Activated T-helper 9 cell treated with anti-CD3 and anti-CD28 coated beads, Interleukin-2, amount 50 U/mL, for 16 hours (primary cell): ENCODE measurements around the gene RPH3AL.
"Not testable (repeated sequence)": the region's sequence is repeated elsewhere in the genome, so short reads cannot be mapped to it uniquely, and the experiment has no call there.

ENCODE experiments used
- DNase-seq: peaks from one replicate; pipeline ENCODE4 v3.0.0-alpha.2; 2020; ENCODE audit warnings: low read depth

Gene RPH3AL

DNA sequence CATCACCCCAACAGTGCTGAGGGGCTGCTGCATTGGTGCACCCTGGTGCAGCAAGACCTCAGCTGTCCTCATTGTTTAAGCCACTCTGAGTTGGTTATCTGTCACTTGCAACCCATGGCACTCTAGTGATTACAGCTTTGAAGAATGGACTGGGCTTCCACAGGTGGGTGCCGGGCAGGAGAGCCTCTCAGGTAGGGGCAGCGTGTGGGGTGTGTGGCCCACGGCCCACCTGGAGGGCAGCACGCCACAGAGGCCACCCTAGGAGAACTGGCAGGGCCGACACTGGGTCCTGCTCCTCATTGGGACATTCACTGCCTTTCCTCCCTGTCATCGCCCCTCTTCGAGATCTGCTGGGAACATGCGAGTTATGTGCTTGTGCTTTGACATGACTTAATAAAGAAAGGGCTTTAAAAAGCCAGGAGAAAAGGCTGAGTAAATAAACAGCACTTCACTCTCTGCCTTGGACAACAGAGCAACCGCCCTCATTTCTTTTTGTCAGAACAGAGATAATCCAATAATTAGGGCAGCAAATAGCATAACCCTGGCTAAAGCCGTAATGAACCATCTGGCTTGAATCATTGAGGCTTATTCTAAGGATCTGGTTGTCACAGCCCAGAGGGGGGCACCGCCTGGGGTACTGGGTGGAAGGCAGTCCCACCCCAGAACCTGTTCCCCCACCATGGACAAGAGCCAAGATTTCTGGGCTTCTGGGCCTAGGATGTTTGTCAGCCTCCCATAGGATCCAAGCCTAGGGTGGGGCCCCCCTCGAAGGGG is 174.1 kb downstream of the RPH3AL start:
- DNase-seq = no peak

DNA sequence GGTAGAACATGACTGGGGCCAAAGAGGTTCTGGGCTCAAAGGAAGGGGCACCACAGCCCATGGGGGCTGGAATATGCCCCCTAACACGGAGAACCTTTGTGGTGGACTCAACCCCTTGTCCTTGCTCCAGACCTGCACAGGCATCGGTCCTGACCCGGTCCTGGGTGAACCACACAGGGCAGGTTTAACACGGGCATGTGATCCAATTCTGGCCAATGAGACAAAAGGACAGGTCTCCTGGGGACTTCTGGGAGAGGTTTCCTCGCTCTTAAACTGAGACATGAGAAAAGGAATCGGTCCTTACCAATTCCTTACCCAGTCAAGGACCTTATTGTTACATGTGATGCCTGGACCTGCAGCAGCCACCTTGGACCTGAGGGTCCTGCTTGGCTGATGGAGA is 174.8 kb downstream of the RPH3AL start:
- DNase-seq = no peak

DNA sequence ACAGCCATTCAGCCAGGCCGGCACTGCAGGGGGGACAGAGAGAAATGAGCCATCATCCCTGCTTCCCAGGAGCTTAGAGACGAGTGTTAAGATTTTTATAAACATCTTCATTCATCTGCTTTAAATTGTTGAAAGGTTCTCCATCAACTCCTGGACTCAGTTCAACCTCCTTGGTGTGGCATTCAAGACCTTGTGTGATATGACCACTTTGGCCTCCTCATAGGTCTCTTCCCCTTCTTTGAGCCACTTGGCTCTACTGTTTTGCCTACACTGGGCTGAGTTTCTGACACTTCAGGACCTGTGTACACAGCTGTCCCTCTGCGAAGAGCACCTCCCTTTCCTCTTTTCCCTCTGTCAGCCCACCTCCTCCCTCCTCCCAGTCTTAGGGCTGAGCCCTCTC is 175.5 kb downstream of the RPH3AL start:
- DNase-seq = no peak

DNA sequence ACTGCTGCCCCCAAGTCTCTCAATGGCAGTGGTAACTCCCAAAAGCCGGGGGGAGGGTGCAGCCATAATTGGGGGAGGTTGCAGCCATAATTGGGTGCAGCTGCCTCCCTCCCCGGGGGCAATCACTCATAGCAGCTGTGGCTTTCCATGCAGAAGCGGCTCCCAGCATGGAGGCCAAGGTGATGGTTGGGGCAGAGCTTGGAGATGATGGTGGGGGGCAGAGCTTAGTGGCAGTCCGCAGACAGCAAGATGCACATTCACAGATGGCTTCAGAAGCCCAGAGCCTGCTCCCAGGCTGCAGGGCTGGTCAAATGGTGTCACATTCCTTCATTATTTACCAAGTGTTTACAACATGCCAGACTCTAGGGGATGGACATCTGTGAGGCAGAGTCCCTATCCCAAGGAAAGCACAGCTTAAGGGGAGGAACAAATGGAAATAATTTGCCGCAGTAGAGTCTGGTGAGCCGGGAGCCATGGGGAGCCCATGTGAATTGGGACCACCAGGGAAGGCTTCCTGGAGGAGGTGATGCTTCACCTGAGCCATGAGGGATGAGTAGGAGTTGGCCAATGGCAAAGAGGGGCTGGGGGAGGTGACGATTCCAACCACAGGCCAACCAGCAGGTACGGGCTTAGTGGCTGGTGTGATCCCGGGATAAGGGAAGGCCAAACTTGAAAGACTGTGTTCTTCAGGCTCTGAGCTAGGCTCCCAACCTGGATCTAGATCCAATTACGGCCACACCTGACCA is 179.3 kb downstream of the RPH3AL start:
- no peak for DNase-seq

DNA sequence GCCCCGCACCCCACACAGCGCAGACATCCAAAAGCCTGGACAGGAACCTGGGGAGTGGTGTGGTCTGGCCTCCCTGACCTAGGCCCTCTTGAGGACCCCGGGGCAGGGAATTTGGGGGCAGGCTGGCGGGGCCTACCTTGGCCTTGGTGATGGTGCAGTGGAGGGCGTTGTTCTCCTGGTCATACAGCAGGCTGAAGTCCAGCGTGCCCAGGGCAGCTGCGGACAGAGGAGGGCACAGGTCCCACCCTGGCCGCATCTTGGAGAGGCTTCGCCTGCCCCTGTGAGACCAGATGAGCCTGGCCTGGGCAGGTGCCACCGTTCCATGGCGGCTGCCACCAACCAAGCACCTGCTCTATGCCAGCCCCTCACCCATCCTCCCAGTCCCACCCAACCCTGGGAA is 180.2 kb downstream of the RPH3AL start:
- DNase-seq = no peak

DNA sequence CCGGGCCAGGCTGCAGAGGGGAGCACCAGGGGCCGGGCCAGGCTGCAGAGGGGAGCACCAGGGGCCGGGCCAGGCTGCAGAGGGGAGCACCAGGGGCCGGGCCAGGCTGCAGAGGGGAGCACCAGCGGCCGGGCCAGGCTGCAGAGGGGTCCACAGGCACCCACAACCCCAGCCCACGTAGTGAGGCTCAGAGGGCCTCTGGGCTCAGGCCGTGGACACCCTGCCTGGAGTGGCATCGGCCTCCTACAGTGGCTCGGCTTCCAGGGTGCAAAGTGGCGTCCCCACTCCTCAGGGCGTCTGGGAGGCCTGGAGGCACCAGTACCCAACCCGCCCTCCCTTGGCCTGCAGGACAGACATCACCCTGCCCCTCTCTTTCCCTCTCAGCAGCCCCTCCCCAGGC is 180.7 kb downstream of the RPH3AL start:
- no peak for DNase-seq

DNA sequence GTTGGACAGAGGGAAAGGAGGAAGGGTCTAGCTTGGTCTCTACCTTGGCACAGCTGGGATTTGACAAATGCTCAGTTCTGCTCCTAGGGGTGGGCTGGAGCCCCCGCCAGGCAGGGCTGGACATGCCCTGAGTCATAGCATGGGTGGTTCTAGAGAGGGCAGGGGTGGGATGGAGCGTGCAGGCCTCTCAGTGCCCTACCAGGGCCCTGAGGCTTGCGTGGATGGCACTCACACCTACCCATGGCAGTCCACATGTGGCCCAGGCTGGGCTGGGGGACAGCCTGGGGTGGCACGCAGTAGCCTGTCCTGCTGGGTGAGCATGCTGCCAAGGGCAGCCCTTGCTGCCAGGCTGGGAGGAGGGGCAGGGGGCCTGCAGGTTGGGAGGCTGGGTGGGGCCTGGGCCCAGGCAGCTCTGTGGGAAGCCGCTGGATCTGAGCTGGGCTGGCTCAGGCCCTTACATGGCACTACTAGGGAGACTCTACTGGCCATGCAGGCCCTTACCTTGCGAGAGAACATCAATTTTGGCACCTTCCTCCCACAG is 182.4 kb downstream of the RPH3AL start:
- DNase-seq = no peak

DNA sequence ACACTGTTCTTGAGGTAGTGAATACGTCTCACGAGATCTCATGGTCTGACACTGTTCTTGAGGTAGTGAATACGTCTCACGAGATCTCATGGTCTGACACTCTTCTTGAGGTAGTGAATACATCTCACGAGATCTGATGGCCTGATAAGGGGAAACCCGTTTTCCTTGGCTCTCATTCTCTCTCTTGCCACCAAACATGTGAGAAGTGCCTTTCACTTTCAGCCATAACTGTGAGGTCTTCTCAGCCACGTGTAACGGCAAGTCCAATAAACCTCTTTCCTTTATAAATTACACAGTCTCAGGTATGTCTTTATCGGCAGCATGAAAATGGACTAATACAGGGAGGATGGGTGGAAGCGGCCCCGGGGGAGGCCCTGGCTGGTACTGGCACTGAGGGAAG is 184.0 kb downstream of the RPH3AL start:
- DNase-seq = not testable (repeated sequence)

DNA sequence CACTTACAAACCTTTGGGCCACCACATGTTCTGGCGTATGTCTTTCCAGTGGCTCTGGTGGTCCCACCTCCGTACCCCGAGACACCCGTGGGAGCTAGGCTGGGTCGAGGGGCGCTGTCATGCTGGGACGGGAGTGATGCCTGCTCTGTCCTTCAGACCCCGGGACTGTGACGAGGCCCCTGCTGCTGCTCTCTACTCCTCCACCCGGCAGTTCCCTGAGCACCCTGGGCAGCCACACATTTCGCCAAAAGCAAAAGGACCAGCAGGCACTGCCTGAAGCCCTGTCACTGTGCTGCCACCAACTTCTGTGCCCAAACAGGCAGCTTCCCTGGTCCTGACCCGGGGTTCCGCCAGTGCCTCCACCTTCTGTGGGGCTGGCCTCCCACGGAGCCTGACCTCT is 186.7 kb downstream of the RPH3AL start:
- DNase-seq = no peak

DNA sequence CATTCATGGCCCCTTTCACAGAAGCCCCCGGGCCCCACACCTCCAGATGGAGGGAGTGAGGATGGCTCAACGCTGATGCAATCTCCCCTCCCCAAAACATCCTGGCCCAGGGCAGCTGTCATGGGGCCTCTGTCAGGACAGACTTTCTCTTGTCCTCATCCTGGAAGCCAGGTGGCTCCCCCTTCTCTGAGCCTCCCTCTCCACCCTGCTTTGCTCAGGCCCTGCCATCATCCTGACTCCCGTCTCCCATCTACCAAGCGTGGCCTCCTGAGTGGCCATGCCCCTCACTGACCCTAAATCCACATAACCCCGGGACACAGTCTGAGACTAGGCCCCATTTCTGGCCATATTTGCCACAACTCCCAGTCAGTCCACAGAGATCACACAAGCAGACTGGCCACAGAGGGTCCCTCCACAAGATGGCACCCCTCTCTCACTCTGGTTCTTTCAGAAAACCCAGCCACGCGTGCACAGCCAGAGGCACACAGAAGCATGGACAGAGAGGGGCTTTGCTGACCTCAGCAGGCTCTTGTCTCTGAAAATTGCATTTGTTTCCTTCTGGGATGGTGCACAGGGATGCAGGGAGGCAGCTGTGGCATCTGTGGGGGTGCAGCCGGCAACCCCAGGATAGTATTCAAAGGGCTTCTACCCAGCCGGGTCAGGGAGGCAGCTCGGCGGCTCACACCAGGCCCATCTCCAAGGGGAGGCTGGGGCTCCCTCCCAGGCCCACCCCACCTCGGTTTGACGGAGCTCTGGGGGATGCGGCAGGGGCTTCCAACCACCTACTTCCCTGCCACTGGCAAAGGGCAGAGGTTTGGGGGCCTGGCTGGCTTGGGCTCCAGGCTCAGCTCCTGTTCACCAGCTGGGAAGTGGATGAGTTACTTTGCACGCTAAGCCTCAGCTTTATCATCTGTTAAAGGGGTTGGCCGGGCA is 188.0 kb downstream of the RPH3AL start:
- no peak for DNase-seq

DNA sequence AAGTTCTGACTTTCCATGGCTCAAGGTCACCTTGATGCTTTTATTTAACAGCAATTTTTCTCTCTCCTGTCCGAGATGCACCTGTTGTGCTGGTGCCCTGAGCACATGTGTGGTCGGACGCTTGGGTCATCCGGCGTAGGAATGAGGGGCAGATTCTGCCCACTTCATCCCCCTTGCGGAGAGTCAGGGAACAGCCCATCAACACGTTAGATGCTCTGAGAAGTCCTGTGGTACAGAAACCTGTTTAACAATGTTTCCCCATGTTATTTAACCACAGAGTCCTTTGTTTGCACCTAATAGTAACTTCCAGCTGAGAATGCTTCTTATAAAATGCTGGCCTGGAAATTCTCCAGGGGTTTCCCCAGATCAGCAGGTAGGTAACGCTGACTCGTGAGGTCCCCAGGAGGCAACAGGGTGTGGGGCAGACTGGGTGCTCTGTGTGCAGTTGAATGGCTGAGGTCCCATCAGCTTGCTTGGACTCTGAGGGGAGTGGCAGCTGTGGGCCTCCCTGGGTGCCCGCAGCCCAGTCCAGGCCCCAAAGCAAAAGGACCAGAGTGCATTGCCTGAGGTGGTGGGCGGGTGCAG is 189.0 kb downstream of the RPH3AL start:
- DNase-seq = no peak

DNA sequence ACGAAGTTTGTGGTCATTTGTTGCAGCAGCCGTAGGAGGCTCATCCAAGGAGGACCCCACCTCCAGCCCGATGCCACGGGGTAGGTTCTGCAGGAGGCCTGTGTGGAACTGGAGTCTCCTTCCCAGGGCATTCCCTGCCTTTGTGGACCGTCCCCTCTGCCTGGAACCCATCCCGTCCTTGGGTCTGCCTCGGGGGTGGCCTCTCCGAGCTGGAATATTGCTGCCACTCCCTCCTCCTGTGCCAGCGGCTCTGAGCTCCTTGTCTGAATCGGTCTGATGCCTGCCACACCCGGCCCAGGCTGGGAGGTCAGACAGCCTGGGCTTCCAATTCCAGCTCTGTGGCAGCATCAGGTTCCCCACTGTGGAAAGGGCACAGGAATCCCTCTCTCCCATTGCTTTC is 189.9 kb downstream of the RPH3AL start:
- DNase-seq = no peak
